HG03571 (cell line): ENCODE results near the gene RASSF8.

Experiments used
- ATAC-seq: cut with Tn5 transposase; IDR thresholded peaks from one replicate; pipeline ENCODE4 v1.9.1; 2021; ENCODE audit not compliant: unreplicated experiment

The RASSF8 gene

GRCh38 chr12:26026713-26027112 is 68.2 kb downstream of the RASSF8 start:
- ATAC-seq: no peak

- ATAC-seq: no peak
These were observed 68.9 kb downstream of the RASSF8 start for GRCh38 chr12:26027401-26027800.

- ATAC-seq: no peak
These were observed 70.7 kb downstream of the RASSF8 start for GRCh38 chr12:26028953-26029735.

GRCh38 chr12:26029736-26030022 is 71.2 kb downstream of the RASSF8 start:
- no peak for ATAC-seq

DNA sequence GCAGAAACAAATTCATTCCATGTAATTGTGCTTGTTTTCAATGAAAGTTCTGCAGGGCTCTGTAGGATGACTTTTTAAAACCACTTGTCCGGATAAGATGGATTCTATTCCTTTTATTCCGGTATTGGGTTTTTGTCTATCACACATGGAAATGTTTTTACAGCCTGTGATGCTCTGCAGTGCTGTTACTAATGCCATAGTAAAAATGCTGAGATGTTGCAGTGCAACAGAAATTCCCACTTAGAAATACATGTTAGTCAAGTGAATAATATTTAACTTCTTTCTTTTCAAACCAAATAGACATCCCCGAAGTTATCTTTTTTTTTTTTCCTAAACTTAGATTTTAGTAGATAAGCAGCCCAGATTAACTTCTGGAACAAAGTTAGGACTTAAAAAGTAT is 71.9 kb downstream of the RASSF8 start:
- ATAC-seq: no peak

- ATAC-seq: no peak
These were observed 72.8 kb downstream of the RASSF8 start for GRCh38 chr12:26031318-26031717.

GRCh38 chr12:26031827-26032226 is 73.3 kb downstream of the RASSF8 start:
- no peak for ATAC-seq

GRCh38 chr12:26032290-26032689 is 73.8 kb downstream of the RASSF8 start:
- ATAC-seq: no peak

GRCh38 chr12:26032719-26033241 is 74.3 kb downstream of the RASSF8 start:
- ATAC-seq: no peak

GRCh38 chr12:26034371-26035142 is 76.1 kb downstream of the RASSF8 start:
- no peak for ATAC-seq

DNA sequence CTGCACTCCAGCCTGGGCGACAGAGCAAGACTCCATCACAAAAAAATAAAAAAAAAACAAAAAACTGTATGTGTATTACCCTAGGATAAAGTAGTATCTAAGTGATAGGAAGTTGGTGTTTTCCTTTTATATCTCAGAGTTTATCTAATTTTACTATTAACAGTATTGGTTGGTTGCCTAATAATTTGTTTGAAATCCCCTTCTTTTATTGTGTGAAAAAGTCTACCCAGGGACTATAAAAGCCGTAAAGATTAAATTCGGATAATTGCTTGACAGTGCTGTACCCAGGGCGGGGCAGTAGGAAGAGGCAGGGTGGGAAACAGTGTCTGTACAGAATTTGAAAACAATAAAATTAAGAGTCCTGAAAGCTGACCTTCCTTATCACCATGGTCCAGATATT is 78.4 kb downstream of the RASSF8 start:
- ATAC-seq: no peak

GRCh38 chr12:26037615-26038220 is 79.2 kb downstream of the RASSF8 start:
- ATAC-seq: no peak

DNA sequence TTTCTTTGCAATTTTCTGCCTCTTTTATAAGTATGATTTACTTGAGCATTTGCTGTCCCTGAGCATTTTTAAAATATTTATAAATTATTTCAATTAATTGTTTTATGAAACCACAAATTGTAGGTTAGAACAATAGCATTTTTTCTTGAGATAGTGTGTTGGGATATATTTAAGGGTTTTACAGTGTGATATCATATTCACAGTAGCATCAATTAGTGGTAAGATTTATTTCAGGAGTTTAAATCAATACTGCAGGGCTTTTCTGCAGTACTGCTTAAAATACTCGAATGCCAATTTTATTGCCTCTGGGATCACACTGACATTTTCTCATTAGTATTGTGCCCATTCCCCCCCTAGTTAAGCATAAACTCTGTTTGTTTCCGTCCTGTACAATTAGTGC is 84.2 kb downstream of the RASSF8 start:
- no peak for ATAC-seq

GRCh38 chr12:26043135-26044006 is 84.9 kb downstream of the RASSF8 start:
- no peak for ATAC-seq

DNA sequence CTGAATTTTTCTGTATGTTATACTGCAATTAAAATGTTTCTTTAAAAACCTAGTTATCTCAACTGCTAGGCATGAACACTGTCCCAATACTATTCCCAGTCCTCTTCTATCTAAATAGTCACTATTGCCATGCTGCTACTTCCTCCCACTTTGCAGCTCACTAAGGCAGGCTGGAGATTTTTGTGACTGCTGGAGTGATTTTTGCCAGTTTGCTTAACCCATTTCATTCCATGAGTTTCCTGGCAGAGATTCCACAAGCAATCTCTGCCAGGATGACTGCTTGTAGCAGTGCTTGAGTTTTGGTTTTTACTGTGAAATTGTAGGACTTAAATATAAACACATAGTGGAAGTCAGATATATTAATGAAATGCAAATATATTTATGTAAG is 85.5 kb downstream of the RASSF8 start:
- no peak for ATAC-seq

DNA sequence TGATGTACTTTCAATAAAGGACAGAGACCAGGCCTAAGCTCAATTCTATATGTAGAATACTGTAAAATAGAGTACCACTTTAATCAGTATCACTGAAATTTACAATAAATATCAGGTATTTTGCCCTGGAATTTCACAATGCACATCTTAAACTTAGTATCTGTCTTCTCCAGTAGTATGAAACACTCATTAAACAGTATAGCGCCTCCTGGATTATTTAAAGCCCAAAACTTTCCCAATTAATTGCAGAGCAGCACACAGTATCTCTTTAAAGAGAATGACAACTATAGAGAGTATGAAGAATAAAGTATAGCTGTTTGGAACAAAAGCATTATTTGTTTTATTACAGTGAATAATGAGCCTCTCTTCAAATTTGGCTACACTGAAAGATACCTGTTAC is 86.1 kb downstream of the RASSF8 start:
- no peak for ATAC-seq

DNA sequence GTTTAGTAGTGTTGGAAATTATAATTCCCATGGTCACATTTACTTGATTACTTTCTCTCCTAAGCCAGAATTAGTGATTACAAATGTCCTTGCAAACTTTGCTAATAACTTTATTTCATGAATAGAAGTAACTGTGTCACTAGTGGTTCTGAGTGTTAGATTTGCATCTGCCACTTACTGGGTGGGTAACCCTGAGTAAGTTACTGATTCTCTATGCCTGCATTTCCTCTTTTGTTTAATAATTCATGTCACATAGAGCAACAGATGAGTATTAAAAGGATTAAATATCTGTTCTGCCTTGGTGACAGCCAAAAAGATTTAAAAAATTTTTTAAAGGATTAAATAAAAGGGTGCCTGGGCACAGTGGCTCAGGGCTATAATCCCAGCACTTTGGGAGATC is 87.7 kb downstream of the RASSF8 start:
- ATAC-seq: peak; percentile 74

- ATAC-seq: no peak
These were observed 88.4 kb downstream of the RASSF8 start for GRCh38 chr12:26046906-26047305.

DNA sequence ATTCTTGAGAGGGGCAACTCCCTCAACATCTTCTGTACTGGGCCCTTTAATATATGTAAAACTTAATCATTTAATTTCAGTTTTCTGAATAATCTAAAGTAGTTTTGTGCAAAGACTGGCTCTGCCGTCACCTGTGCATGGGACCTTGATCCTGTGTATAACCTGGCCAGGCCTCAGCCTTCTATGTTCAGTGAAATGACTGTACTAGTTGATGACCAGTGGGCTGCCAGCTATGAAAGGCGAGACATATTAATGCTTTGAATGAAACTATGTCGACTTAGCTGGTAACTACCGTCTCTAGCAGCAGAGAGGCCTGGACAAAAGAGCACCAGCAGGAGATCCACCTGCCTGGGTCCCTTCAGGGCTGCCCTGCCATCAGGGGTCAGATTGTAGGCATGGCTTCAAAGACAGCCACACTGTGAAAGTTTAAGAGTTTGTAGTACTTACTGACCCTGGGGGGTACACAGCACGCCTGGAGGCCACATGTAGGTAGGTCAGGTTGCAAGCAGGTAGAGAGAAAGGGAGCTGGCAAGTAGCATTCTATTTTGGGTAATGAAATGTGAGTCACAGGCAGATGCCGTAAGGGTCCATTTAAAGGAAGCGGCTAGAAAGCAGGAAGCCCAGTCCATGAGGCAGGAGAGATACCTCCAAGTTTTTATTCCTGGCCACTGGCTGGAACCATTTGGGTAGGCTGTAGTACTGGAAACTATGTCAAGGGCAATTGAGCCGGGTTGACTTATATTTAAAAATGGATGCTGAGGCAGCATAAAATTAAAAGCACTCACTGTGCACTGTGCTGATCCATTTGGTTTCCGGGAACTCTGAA is 89.1 kb downstream of the RASSF8 start:
- no peak for ATAC-seq

GRCh38 chr12:26052652-26053051 is 94.2 kb downstream of the RASSF8 start:
- ATAC-seq: no peak
